Psoas muscle (tissue), 8 donors: ENCODE measurements around the gene ESR1. TPM values are rescaled to one million over a fixed set of nuclear protein-coding genes. Genes with fewer than 3 reads are reported as not detected.
"Not testable (repeated sequence)": the region's sequence is repeated elsewhere in the genome, so short reads cannot be mapped to it uniquely, and the experiment has no call there.

ENCODE experiments used
- ATAC-seq, 4 donors: fragments of 200-7000 bp; cut with Tn5 transposase; one replicate each; pipeline ENCODE4 v1.9.1; 2020; ENCODE audit warnings: moderate library complexity in 3 of 4, mild to moderate bottlenecking in 2 of 4
- DNase-seq, 2 donors: peaks; one replicate each; pipeline ENCODE4 v3.0.0-alpha.2; 2020
- H3K27ac ChIP-seq: fragments of 200-600 bp; one replicate; pipeline ENCODE4 v1.8.0; 2022
- H3K27me3 ChIP-seq, 3 donors: fragments of 200-600 bp in 1 of 3; one replicate each; pipeline versions ENCODE4 v1.6.1 to v1.8.0; 2013 to 2022; ENCODE audit warnings: low read length in 2 of 3, mild to moderate bottlenecking in 2 of 3, moderate library complexity in 1 of 3; ENCODE audit not compliant: insufficient read depth in 3 of 3
- H3K36me3 ChIP-seq, 2 donors: fragments of 200-600 bp in 1 of 2; one replicate each; pipeline versions ENCODE4 v1.6.1 to v1.8.0; 2013 to 2022; ENCODE audit warnings: low read depth in 1 of 2, mild to moderate bottlenecking in 1 of 2, moderate library complexity in 1 of 2; ENCODE audit not compliant: insufficient read depth in 1 of 2
- H3K4me1 ChIP-seq: fragments of 200-600 bp; one replicate; pipeline ENCODE4 v1.8.0; 2022
- H3K4me3 ChIP-seq: fragments of 200-600 bp; one replicate; pipeline ENCODE4 v1.8.0; 2022; ENCODE audit warnings: mild to moderate bottlenecking
- H3K9me3 ChIP-seq: fragments of 200-600 bp; one replicate; pipeline ENCODE4 v1.8.0; 2022
- WGBS, 3 donors: extraction: QIAGEN DNeasy Blood & Tissue Kit; methylation state at CpG; one replicate each; pipeline versions ENCODE4 v1.1.6 to v1.1.7; 2013; 5-methylcytosine and 5-hydroxymethylcytosine counted together
- intact Hi-C, 2 donors: fragments of 100-400 bp; cut with DNase I; formaldehyde crosslinking; loops; one replicate each; pipeline versions ENCODE4 v1.11.0 to v1.14.2; 2022
- polyA plus RNA-seq, 3 donors: library from polyadenylated mRNA; stranded (reverse); fragments of 200-250 nt; gene quantifications; one replicate each; pipeline ENCODE4 v1.2.3, GENCODE V29; 2013
- total RNA-seq, 4 donors: library from RNA; stranded (reverse); fragmentation: NEBNext Ultra II Directional in 2 of 4; extraction: Animal tissue kit (Norgen Biotek cat#: 25700) in 2 of 4; gene quantifications; one replicate each; pipeline versions ENCODE4 v1.2.1 to v1.2.4, GENCODE V29; 2021 to 2023
- TF ChIP-seq, protein P1 (sequence below): fragments of 200-600 bp; IDR thresholded peaks from one replicate; pipeline ENCODE4 v1.8.0; 2022; ENCODE audit warnings: antibody characterized with exemption
- donor health status: healthy with polysubstance abuse.
- donor health status: DM: no; HTN: no; CAD: no; lungs with moderate emphysema.
- donor health status: Bipolar disorder and iron deficiency.
- donor health status: healthy.
- donor health status: DM: yes; HTN: yes; CAD: no.
- donor health status: DM: no; HTN: no; CAD: no.
- donor health status: DM: no; HTN: no; CAD: no.
- donor health status: DM: yes; HTN: yes; CAD: no.

ESR1 gene
- total and polyA plus RNA-seq, 7 donors = 0.42 to 4.4 (median 1.5) TPM

DNA sequence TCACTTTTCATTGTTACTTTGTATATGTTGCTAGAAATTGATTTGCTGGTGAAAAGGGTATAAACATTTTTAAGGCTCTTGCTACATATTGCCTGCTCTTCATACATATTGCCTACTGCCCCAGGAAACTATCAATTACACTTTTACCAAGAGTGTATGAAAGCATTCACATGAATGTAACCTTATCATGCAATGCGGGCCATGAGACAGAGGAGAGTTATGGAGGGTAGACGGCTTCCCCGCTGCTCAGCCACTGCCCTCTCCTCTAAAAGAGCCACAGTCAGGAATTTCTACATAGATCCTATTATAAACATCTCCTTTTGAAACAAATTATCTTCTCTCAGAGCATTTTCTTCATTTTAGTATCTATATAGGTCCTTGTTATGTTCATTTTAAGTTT lies 264.4 kb downstream of the ESR1 start:
- peaks cover 13% of the 10 kb centered on the region for H3K4me1 ChIP-seq
- peak overlapping the region; percentile 63 for H3K27ac ChIP-seq
- 32 to 50% (median 37%) methylated on average over 3 of the region's 3 CpGs for WGBS, 3 donors
- no peaks in the 10 kb centered on the region for H3K36me3 ChIP-seq
- H3K4me3 ChIP-seq = peak overlapping the region; percentile 10
- H3K27me3 ChIP-seq = no peaks in the 10 kb centered on the region
- H3K9me3 ChIP-seq = peaks cover 4% of the 10 kb centered on the region
- peak; percentile 73 to 80 (median 76) for ATAC-seq
- DNase-seq = no peak
- intact Hi-C loops = loop anchor here in 1 of 2 donors (2.0 kb wide), 1 partner anchor 19 kb away; no protein-coding TSS in a partner anchor
- TF ChIP-seq, protein P1, sequence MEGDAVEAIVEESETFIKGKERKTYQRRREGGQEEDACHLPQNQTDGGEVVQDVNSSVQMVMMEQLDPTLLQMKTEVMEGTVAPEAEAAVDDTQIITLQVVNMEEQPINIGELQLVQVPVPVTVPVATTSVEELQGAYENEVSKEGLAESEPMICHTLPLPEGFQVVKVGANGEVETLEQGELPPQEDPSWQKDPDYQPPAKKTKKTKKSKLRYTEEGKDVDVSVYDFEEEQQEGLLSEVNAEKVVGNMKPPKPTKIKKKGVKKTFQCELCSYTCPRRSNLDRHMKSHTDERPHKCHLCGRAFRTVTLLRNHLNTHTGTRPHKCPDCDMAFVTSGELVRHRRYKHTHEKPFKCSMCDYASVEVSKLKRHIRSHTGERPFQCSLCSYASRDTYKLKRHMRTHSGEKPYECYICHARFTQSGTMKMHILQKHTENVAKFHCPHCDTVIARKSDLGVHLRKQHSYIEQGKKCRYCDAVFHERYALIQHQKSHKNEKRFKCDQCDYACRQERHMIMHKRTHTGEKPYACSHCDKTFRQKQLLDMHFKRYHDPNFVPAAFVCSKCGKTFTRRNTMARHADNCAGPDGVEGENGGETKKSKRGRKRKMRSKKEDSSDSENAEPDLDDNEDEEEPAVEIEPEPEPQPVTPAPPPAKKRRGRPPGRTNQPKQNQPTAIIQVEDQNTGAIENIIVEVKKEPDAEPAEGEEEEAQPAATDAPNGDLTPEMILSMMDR = no peak

DNA sequence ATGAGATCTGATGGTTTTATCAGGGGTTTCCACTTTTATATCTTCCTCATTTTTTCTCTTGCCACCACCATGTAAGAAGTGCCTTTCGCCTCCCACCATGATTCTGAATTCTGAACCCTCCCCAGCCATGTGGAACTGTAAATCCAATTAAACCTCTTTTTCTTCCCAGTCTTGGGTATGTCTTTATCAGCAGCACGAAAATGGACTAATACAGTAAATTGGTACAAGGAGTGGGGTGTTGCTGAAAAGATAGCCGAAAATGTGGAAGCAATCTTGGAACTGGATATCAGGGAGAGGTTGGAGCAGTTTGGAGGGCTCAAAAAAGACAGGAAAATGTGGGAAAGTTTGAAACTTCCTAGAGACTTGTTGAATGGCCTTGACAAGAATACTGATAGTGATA lies 268.8 kb downstream of the ESR1 start:
- ATAC-seq, H3K4me3 ChIP-seq, DNase-seq, H3K9me3 ChIP-seq, H3K27me3 ChIP-seq, intact Hi-C loops, H3K27ac ChIP-seq, H3K36me3 ChIP-seq: not testable (repeated sequence)
- 78 to 92% (median 79%) methylated on average over 3 of the region's 3 CpGs for WGBS, 3 donors
- H3K4me1 ChIP-seq = peaks cover 13% of the 10 kb centered on the region

DNA sequence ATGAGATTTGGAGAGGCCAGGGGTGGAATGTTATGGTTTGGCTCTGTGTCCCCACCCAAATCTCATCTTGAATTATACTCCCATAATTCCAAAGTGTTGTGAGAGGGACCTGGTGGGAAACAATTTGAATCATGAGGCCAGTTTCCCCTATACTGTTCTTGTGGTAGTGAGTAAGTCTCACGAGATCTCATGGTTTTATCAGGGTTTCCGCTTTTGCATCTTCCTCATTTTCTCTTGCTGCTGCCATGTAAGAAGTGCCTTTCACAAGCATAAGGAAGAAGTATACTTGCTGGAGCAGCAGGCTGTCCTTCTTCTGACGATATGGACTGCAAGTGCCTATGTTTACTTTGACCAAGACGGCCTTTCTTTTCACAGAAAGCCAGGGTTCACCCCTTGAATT lies 270.5 kb downstream of the ESR1 start:
- H3K9me3 ChIP-seq = peaks cover 4% of the 10 kb centered on the region
- no peak for ATAC-seq
- TF ChIP-seq, protein P1 = no peak
- intact Hi-C loops = no loop called here
- H3K4me1 ChIP-seq = no peaks in the 10 kb centered on the region
- no peak overlapping the region for H3K4me3 ChIP-seq
- no peaks in the 10 kb centered on the region for H3K36me3 ChIP-seq
- WGBS, 3 donors = 83 to 95% (median 84%) methylated on average over 4 of the region's 4 CpGs
- H3K27ac ChIP-seq = no peak overlapping the region
- DNase-seq = no peak
- no peaks in the 10 kb centered on the region for H3K27me3 ChIP-seq

DNA sequence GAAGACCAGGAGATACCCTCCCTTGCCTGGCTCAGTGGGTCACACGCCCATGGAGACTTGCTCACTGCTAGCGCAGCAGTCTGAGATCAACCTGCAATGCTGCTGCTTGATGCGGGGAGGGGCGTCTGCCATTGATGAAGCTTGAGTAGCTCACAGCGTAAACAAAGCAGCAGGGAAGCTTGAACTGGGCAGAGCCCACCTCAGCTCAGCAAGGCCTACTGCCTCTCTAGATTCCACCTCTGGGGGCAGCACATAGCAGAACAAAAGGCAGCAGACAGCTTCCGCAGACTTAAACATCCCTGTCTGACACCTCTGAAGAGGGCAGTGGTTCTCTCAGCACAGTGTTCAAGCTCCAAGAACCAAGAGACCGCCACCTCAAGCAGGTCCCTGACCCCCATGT lies 271.3 kb downstream of the ESR1 start:
- H3K27ac ChIP-seq = no peak overlapping the region
- H3K4me3 ChIP-seq = no peak overlapping the region
- no peaks in the 10 kb centered on the region for H3K36me3 ChIP-seq
- 84 to 92% (median 91%) methylated on average over 7 of the region's 7 CpGs for WGBS, 3 donors
- peaks cover 4% of the 10 kb centered on the region for H3K9me3 ChIP-seq
- no peaks in the 10 kb centered on the region for H3K27me3 ChIP-seq
- H3K4me1 ChIP-seq = no peaks in the 10 kb centered on the region
- DNase-seq = no peak
- intact Hi-C loops = no loop called here
- TF ChIP-seq, protein P1 = no peak
- no peak for ATAC-seq

DNA sequence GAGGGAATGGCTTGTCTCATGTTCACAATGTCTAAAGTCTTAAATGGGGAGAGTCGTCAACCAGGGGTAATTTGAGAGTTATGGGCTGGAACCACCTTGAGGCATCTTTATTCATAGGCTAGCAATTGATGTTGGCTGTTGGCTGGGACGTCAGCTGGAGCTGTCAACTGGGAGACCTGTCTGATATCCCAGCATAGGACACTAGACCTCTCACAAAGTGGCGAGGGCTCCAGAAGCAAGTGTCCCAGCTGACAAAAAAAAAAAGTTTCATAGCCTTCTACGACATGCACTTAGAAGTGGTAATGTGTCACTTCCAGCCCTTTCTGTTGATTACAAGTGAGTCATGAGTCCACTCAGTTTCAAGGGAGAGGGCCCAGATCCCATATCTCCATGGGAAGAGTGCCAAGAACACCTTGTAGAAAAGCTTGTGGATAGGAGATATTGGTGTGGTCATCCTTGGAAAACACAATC lies 278.0 kb downstream of the ESR1 start:
- TF ChIP-seq, protein P1 = no peak
- DNase-seq (no peak), ATAC-seq (peak; percentile 68 to 80 (median 69))
- intact Hi-C loops = loop anchor here in 1 of 2 donors (5.0 kb wide), 1 partner anchor 618 kb away; no protein-coding TSS in a partner anchor
- H3K4me1 ChIP-seq = peaks cover 14% of the 10 kb centered on the region
- H3K36me3 ChIP-seq = no peaks in the 10 kb centered on the region
- no peak overlapping the region for H3K4me3 ChIP-seq
- H3K27ac ChIP-seq = peak overlapping the region; percentile 46
- whole genome bisulfite sequencing, 3 donors = 27 to 42% (median 31%) methylated on average over 4 of the region's 4 CpGs
- H3K27me3 ChIP-seq = no peaks in the 10 kb centered on the region
- H3K9me3 ChIP-seq = no peaks in the 10 kb centered on the region
